Renal cortex interstitium (tissue), 11 donors: Measurements from ENCODE around the gene NPAS3. TPM values are rescaled to one million over a fixed set of nuclear protein-coding genes. Genes with fewer than 3 reads are reported as not detected.
A peak's percentile ranks its signal among the peaks of the same experiment; 100 is the strongest.
"Not testable (repeated sequence)": the region's sequence is repeated elsewhere in the genome, so short reads cannot be mapped to it uniquely, and the experiment has no call there.

Source experiments
- DNase-seq, 11 donors: peaks; one replicate each; pipeline ENCODE4 v3.0.0-alpha.2; 2013; ENCODE audit warnings: low read depth in 9 of 11, low spot score in 4 of 11; ENCODE audit errors: extremely low read depth in 1 of 11
- polyA plus RNA-seq, 3 donors: library from polyadenylated mRNA; unstranded; fragments of 120-200 nt; gene quantifications; one replicate each; pipeline ENCODE4 v1.2.1, GENCODE V29; 2013; ENCODE audit not compliant: insufficient read length in 3 of 3

The NPAS3 gene
- polyA plus RNA-seq, 3 donors, result 6.3 to 8.9 (median 8.7) TPM

- DNase-seq, result no peak
Observed at GRCh38 chr14:33056213-33056612, 117.5 kb downstream of the NPAS3 start.

GRCh38 chr14:33057585-33057984 is 118.9 kb downstream of the NPAS3 start:
- DNase-seq, result no peak

- no peak for DNase-seq
Observed at GRCh38 chr14:33061667-33062325, 123.1 kb downstream of the NPAS3 start.

- DNase-seq, result no peak
Observed at GRCh38 chr14:33062476-33062875, 123.8 kb downstream of the NPAS3 start.

GRCh38 chr14:33062881-33063280 is 124.2 kb downstream of the NPAS3 start:
- no peak for DNase-seq

- no peak for DNase-seq
Observed at GRCh38 chr14:33063521-33063920, 124.8 kb downstream of the NPAS3 start.

GRCh38 chr14:33065634-33066033 is 127.0 kb downstream of the NPAS3 start:
- no peak for DNase-seq

- no peak for DNase-seq
Observed at GRCh38 chr14:33068040-33068439, 129.4 kb downstream of the NPAS3 start.

- no peak for DNase-seq
Observed at GRCh38 chr14:33068626-33069025, 129.9 kb downstream of the NPAS3 start.

GRCh38 chr14:33070475-33070874 is 131.8 kb downstream of the NPAS3 start:
- DNase-seq, result no peak

GRCh38 chr14:33073023-33073422 is 134.3 kb downstream of the NPAS3 start:
- no peak for DNase-seq

- DNase-seq, result no peak
Observed at GRCh38 chr14:33081259-33081658, 142.6 kb downstream of the NPAS3 start.

- no peak for DNase-seq
Observed at GRCh38 chr14:33085799-33086198, 147.1 kb downstream of the NPAS3 start.

- DNase-seq, result not testable (repeated sequence)
Observed at GRCh38 chr14:33088274-33088673, 149.6 kb downstream of the NPAS3 start.

- no peak for DNase-seq
Observed at GRCh38 chr14:33098016-33098415, 159.3 kb downstream of the NPAS3 start.

- DNase-seq, result no peak
Observed at GRCh38 chr14:33103489-33103888, 164.8 kb downstream of the NPAS3 start.

- DNase-seq, result no peak
Observed at GRCh38 chr14:33103966-33104365, 165.3 kb downstream of the NPAS3 start.

GRCh38 chr14:33110737-33111443 is 172.2 kb downstream of the NPAS3 start:
- peak in 1 of 11 donors; percentile 15 for DNase-seq

- DNase-seq, result no peak
Observed at GRCh38 chr14:33114331-33114730, 175.7 kb downstream of the NPAS3 start.

GRCh38 chr14:33118668-33119067 is 180.0 kb downstream of the NPAS3 start:
- DNase-seq, result peak in 6 of 11 donors; percentile 10 to 43 (median 20)

GRCh38 chr14:33120341-33120740 is 181.7 kb downstream of the NPAS3 start:
- no peak for DNase-seq
